Femur (tissue), 1 donor: Measurements from ENCODE around the gene PIM1.
"Not testable (repeated sequence)": the region's sequence is repeated elsewhere in the genome, so short reads cannot be mapped to it uniquely, and the experiment has no call there.

Experiments
- DNase-seq: peaks from one replicate; pipeline ENCODE4 v3.0.0-alpha.2; 2017

Gene PIM1

DNA sequence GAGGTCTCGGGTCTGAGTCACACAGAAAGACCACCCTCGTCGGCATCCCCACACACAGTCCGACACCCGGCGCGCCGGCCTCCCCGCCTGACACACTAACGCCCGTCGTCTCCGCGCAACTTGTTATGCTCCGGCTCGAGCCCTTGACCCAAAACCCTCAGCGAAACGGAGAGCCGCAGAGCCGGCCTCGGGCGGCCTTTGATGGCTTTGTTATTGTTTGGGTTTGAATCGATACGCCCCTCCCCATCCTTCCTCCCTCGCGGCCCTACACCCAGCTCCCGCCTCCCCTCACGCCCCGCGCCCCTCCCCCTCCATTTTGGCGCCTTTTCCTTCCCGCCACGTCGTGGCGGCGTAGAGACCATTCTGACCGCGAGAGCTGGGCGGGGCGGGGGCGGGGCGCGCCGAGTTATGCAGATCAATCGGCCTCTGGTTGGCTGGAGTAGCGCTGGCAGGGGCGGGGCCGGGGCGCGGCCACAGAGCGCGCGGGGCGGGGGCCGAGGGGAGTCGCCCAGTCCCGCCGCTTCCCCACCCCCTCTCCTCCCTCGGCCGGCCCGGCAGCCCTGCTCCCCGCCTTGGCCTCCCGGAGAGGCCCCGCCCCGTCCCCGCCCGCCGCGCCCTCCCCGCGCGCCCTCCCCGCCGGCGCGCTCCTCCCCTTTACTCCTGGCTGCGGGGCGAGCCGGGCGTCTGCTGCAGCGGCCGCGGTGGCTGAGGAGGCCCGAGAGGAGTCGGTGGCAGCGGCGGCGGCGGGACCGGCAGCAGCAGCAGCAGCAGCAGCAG, at the start of gene PIM1:
Gene PIM1 (plus strand): TSS at position 657 of the 777 bp plus-strand sequence. CDS start 424 bp downstream, outside the sequence.
- DNase-seq, result peak; percentile 100

DNA sequence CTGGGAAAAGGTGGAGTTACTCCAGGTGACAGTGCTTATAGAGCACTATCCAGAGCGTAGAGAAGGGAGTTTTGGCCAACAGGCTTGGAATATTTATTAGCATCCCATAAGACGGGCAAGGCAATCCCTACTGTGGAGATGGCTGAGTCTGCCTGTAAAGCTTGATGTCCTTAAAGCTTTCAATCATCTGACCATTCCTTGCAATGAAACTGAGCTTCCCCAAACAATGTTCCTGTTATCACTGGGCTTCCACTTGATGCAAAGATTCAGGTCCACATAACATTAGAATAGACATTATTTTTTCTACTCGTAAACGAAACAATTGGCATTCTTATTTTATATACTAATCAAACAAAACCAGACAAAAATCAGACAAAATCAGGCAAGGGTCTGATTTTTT, 48.4 kb upstream of the PIM1 start:
- DNase-seq, result no peak

DNA sequence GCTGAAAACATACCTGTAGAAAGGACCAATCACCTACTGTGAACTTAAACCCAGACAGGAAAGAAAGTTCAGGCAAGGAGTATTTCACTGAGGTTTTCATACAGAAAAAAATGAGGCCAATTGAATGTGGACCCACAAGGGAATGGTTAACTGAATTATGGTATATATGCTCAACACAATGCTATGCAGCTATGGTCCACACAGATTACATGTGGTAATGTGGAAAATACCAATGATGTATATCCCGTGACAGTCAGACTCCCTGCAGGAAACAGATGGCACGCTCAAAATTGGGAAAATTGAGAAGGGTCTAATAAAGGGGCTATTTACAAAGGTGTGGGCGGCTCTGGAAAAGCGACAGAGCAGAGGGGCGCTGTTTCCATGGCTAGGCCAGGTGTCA, 47.1 kb upstream of the PIM1 start:
- no peak for DNase-seq

DNA sequence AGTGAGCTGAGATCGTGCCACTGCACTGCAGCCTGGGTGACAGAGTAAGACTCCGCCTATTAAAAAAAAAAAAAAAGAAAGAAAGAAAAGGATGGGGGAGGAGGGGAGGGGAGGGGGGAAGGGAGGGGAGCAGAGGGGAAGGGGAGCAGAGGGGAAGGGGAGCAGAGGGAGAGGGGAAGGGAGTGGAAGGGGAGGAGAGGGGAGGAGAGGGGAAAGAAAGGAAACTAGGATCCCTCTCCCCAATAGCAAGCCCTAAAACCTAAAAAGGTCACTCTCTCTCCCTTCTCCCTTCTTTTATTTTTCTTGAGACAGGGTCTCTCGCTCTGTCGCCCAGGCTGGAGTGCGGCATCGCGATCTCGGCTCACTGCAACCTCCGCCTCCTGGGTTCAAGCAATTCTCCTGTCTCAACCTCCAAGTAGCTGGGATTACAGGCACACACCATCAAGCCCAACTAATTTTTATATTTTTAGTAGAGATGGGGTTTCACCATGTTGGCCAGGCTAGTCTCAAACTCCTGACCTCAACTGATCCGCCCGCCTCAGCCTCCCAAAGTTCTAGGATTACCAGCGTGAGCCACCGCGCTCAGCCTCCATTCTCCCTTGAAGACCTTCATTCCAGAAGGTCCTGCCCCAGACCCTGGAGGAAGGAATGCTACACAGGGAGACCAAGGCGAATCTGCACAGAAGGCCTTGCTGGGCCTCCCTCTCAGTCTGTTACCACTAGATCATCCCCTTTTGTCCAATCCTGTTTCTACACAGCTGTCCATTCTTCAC, 45.8 kb upstream of the PIM1 start:
- no peak for DNase-seq

DNA sequence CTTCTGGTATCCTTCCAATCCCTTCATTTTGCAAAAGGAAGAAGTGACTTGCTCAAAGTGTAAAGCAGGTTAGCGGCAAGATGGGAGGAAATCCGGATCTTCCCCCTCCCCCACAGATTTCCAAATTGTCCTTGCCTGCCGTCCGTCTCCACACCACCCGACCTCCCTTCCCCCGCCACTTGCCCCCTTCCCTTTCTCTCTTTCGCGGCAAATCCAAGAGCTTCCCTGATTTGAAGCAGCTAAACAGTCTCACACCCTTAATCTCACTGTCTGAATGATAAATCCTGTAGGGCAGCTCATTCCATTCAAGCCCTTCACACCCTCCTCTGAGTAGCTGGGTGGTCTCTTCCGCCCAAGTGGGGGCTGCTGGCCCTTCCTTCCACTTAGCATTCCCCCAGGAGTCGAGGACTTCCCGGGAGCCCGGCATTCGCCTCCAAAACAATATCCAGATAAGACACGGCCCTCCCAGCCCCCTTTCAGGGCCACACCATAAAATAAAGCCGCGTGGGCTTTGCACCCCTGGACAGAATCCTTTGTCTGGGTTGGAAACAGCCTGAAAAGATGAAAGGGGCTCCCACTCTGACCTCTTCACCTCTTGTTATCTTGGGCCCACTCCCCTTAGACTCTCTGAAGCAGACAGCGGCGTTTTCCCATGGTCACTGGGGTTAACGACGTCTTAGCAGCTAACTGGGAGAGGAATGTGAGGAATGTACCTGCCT, 44.0 kb upstream of the PIM1 start:
- peak; percentile 53 for DNase-seq

DNA sequence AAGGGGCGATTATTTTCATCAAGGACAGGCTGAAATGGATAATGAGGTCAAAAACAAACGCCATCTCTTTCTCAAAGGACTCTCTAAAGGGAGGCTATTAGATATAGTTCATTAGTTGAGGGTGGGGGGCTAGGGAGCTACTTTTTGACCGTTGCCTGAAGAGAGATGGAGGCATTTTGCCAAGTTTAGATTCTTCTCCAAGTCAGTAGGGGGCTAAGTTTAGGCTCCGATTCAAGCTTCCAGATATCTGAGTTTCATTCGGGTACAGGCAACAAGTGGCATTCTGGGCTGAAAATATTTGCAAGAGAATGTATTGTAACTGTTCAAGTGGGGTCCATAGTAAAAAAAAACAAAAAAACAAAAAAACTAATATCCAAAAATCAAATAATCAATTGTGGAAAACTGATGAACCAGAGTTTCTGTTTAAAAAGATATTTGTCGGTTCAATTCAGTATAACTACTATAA, 43.4 kb upstream of the PIM1 start:
- no peak for DNase-seq

DNA sequence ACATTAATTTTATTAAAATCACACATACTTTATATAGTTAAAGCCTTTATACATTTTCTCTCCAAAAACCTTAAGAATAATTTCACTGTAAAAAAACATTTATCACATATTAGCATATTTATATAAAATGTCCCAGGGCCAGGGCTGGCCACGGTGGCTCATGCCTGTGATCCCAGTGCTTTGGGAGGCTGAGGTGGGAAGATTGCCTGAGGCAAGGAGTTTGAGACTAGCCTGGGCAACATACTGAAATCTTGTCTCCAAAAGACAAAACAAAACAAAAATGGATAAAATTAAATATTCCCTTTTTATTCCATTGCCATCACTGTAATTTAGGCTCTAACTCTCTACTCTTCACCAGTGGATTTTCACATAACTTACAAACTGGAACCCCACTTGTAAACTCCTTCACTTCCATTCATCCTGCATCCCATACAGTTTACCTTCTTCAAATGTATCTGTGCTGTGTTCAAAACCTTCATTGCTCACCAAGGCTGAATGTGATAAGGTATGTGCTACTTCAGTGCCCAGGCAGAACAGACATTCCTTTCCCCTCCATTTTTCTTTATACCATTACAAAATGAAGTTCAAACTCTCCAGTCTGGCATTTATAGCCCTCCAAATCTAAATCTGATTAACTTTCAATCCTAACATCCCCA, 42.9 kb upstream of the PIM1 start:
- no peak for DNase-seq

DNA sequence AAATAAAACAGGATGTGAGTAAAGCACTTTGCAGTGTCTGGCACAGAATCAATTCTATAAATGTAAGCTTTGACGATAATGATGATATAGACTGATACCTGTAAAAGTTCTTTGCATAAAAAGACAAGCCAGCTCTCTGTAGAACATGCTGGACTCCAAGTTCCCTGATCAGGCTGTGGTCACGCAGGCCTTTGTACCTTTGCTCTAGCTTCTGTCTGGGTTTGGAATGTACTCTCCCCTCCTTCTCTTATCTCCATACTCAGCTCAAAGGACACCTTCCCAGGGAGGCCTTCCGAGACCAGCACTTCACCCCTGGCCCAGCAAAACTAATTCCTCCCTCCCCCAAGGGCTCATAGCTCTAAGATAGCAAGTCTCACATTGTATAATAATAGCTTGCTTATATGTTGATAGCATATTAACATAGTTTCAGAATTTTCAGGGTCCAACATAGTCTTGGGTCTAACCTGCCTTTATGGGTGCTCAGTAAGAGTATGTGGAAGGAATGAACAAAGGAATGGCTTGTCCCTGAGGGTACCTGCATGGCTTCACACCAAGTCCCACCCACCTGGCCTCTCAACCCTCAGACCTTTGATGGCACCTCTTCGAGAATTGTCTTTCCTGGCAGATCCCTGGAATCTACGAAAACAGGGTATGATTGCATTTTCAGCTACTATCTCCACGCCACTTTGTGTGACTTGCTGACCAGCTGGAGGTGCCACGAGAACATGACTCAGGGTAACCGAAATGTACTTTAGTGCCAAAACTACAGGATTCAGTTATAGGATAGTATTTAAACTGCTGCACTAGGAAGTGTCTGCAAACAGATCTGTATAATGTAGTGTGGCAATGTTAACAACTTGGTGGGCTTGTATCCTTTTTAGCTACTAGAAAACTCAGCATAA, 41.7 kb upstream of the PIM1 start:
- DNase-seq, result no peak

DNA sequence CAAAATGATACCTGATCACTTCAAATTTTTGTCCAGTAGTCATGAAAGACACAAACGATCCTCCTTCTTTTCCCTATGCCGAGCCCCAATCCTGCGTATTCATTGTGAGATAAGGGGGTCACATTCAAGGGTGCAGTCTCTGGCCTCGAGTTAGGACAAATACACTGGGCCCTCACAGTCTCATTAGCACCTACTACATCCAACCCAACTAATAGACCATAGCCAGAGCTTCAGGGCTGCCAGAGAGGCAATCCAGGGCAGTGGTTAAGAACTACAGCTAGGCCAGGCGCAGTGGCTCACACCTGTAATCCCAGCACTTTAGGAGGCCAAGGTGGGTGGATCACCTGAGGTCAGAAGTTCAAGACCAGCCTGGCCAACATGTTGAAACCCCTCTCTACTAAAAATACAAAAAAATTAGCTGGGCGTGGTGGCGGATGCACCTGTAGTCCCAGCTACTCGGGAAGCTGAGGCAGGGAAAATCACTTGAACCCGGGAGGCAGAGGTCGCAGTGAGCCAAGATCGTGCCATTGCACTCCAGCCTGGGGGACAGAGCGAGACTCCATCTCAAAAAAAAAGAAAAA, 41.0 kb upstream of the PIM1 start:
- not testable (repeated sequence) for DNase-seq

DNA sequence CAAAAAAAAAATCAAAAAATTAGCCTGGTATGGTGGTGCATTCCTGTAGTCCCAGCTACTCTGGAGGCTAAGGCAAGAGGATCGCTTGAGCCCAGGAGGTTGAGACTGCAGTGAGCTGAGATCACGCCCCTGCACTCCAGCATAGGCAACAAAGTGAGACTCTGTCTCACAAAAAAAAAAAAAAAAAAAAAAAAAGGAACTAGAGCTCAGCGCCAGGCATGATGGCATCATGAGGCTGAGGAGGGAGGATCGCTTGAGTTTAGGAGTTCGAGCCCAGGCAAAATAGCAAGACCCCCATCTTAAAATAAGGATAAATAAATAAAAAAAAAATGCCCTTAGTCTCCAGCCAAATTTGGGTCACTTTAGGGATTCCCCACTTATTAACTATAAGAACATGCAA, 40.4 kb upstream of the PIM1 start:
- DNase-seq, result no peak

DNA sequence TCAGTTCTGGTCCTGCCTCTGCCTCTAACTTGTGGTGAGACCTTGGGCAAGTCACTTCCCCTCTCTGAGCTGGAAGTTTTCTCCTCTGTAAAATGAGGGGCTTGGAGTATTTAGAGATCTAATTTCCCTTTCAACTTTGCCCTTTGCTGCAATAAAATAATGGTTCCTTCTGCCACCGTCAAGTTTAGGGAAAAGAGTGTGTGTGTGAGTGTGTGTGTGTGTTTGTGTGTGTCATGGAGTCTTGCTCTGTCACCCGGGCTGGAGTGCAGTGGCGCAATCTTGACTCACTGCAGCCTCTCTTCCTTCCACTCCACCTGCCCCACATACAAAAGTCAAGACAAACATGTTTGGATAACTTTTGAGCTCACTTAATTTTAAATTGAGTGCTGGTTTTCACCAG, 39.2 kb upstream of the PIM1 start:
- DNase-seq, result no peak

DNA sequence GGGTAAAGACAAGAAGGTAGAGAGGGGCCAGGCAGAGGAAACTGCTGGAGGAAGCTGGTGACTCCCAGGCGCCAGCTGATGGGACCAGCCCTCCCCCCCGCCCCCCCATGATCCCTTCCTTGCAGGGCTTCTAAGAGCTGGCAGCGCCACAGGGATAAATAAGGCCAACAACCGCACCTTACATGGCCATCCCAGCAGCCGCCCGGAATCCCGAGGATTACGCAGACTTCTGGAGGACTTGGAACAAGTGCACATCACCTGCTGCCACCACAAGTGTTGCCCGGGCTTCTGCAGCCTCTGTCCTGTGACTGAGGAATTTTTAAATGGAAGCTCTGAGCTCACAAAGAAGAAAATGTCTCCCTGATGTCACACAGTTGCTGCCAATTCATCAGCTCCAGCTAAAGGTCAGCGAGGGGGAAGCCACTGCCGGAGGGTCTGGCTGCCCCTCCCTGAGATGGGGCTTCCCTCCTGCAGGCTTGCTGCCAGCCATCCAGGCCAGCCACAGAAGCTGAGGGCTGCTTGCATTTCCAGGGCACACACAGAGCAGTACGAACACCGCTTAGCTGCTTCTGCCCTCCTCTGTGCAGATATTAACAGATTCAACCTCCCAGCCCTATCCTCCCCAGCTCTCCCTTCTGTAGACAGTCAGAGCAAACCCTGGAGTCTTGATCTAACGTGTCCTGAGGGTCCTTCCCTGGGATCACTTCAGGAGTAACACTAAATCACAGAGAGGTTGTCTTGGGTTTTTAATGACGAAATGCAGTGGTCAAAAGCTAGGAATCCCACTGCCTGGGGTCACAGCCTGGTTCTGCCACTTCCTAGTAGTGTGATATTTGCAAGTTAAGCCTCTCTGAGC, 38.6 kb upstream of the PIM1 start:
- DNase-seq, result peak; percentile 86

DNA sequence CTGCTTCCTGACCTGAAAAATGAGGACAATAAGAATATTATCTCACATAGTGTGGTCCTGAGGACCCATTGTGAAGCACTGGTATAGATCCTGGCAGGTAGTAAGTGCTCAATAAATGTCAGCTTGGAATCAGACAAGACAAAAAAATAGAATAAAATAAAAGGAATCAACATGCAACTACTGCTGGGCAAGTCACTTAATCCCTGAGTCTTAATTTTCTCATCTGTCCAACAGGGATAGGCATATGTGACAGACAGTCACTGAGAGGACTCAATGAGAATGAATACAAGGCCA, 38.0 kb upstream of the PIM1 start:
- DNase-seq, result no peak

DNA sequence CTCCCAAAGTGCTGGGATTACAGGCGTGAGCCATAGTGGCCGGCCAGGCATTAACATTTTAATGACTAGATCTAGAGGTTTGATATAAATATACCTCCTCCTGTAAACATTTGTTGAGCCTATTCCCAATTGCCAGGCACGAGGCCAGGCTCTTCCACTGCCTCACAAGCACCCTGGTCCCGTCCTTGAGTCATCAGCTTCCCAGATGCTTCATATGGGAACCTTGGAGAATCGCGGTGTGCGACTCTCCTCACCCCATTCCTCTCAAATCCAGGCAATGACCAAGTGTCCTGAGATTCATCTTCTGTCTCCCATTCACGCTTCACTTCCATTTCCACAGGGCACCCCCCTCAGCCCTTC, 35.9 kb upstream of the PIM1 start:
- no peak for DNase-seq

DNA sequence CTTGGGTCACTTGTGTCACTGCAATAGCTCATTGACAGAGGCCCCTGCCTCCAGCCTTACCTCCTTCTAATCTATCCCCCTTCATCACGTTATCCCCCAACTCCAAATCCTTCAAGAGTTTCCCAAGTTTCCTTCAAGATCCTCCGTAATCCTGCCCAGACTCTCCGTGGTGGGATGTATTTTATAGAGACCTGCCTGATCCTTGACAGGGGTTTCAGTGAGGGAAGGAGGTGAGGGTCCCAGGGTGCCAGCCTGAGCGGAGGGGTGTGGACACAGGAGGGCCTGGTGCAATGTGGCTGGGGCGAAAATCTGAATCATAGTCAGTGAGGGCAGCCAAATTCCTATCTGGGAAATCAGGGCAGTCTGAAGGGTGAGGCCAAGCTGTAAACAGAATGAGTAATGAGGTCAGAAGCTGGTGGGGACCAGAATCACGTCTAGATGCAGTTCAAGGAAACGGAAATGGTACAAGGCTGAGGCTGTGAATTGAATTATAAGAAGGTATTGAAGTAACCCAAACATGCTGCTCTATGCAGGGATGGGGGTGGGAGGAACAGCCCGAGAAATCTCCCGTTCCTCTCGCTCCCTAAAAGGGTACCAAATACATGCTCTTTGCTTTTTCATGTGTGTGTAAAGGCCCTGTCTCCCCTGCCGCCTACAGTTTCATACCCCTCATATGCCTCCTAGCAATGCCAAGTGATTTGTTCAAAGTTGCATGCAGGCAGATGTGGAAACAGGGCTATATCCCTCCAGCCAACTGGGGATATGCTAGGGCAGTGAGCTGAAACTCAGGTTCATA, 35.4 kb upstream of the PIM1 start:
- DNase-seq, result peak; percentile 34

DNA sequence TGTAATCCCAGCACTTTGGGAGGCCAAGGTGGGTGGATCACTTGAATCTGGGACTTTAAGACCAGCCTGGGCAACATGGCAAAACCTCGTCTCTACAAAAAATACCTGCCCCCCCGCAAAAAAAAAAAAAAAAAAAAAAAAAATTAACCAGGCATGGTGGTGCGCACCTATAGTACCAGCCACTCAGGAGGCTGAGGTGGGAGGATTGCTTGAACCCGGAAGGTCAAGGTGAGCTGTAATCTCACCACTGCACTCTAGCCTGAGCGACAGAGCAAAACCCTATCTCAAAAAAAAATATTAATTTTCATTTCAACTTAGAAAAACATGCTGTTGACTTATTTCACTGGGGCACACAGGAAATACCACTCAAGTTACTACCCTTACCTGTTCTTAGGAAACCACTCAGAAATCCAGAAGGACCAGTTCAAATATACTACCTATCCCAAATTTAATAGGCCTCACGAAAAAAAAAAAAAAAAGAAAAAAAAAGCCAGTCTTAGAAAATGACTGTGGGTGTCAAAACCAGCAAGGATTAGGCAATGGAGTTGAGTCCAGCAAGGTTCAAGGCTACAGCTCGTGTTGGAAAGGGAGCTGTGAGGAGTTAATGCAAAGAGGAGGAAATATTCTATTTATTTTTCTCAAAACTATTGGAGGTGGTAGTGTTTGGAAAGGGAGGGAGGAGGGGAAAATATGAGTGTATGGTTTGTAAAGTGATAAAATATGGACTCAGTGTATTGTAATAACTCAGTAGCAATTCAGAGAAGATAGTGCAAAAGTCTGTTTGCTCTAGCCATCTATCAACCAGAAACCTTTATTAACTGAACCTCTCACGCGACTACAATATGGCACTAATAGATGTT, 33.9 kb upstream of the PIM1 start:
- DNase-seq, result no peak

DNA sequence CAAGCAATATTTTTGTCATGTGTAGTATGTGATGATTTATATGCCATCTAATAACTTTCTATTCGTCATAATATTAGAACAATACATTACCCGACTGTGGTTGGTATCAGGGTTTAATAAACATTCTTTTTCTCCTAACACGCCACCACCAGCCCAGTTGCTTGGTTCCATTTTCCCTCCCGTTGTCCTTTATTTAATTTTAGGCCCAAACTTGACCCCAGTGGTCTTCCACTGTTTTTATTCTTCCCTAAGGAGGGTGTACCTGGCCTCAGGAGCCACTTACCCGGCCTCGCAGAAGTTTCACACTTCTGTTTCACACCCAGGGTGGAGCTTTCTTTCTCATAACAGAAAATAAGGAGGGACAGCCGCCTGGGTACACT, 33.1 kb upstream of the PIM1 start:
- DNase-seq, result no peak

DNA sequence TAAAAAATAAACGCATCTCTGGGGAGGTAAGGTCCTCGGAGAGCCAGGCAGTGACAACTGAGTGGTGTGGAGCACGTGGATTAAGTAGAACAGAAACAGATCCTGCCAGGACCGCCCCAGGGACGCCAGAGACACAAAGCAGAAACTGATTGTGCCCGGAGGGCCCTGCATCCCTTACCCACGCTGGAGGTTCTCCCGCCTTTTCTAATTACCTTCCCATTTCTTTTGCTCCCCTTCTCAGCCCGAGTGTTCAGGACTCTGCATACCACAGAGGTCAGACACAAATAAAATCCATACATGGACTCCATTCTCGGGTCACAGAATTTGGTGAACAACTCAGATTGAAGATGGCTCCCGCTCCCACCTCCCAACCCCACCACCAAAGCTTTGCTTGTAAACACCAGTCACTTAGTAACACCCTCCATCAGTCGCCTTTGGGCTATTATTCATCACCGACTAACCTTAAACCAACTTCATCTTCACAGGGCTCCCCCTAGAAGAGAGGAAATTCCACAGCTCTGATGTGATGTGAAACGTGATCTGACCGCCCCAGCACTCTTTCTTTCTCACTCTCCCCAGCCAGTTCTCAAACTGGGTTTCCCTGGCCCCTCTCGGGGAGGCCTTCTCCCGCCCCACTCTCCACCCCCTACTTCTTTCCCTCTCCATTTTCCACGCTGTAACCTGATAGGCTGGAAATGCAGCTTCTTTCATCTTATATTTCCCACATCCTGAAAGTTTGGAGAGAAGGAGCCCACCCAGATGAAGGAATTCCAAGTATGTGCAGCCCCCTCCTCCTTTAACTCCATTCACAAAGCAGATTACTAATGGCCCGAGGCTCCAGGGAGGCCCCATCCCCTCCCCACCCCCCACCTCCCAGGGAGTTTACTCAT, 32.5 kb upstream of the PIM1 start:
- peak; percentile 79 for DNase-seq
